Ovary (tissue), 9 donors: ENCODE measurements around the gene LPIN3. TPM values are rescaled to one million over a fixed set of nuclear protein-coding genes. Genes with fewer than 3 reads are reported as not detected.

Experiments used
- DNase-seq, 5 donors: peaks; one replicate each; pipeline ENCODE4 v3.0.0-alpha.2; 2019 to 2020
- H3K27ac ChIP-seq, 2 donors: fragments of 200-600 bp; one replicate each; pipeline versions ENCODE4 v1.5.1 to v1.8.0; 2019 to 2022
- H3K27me3 ChIP-seq: fragments of 200-600 bp; one replicate; pipeline ENCODE4 v1.8.0; 2022
- H3K36me3 ChIP-seq: fragments of 200-600 bp; sonication (generic); one replicate; pipeline ENCODE4 v1.5.1; 2019
- H3K4me1 ChIP-seq: one replicate; pipeline ENCODE4 v1.8.1; 2013; ENCODE audit warnings: mild to moderate bottlenecking, moderate library complexity; ENCODE audit not compliant: insufficient read depth
- H3K4me3 ChIP-seq: fragments of 200-600 bp; sonication (generic); one replicate; pipeline ENCODE4 v1.5.1; 2017
- H3K9me3 ChIP-seq, 2 donors: fragments of 200-600 bp in 1 of 2; sonication (generic) in 1 of 2; one replicate each; pipeline versions ENCODE4 v1.5.1 to v1.8.1; 2013 to 2019; ENCODE audit warnings: mild to moderate bottlenecking in 1 of 2, moderate library complexity in 1 of 2
- CTCF ChIP-seq, 3 donors: fragments of 450-650 bp in 2 of 3; fragments of 200-600 bp in 1 of 3; IDR thresholded peaks; one replicate each; pipeline versions ENCODE4 v1.5.1 to v1.8.0; 2016 to 2022; ENCODE audit warnings: antibody characterized with exemption in 3 of 3, mild to moderate bottlenecking in 1 of 3
- EP300 ChIP-seq: sonication (generic); formaldehyde crosslinking; IDR thresholded peaks from one replicate; pipeline ENCODE4 v1.6.1; 2017; ENCODE audit warnings: antibody characterized with exemption
- POLR2A ChIP-seq: fragments of 450-650 bp; IDR thresholded peaks from one replicate; pipeline ENCODE4 v1.6.1; 2017; ENCODE audit warnings: antibody characterized with exemption, mild to moderate bottlenecking, moderate library complexity
- WGBS, 3 donors: extraction: QIAGEN DNeasy Blood & Tissue Kit in 1 of 3; methylation state at CpG; one replicate each; pipeline versions ENCODE4 v1.1.5 to v1.1.7; 2013 to 2017; 5-methylcytosine and 5-hydroxymethylcytosine counted together
- intact Hi-C, 4 donors: fragments of 100-400 bp; cut with DNase I; formaldehyde crosslinking; loops; one replicate each; pipeline versions ENCODE4 v1.11.0 to v1.15.1; 2022 to 2023
- polyA plus RNA-seq, 2 donors: library from polyadenylated mRNA; stranded (reverse); fragments of 200-250 nt in 1 of 2; fragments of 350-450 nt in 1 of 2; fragmentation: Illumina TruSeq in 1 of 2; extraction: RNeasy Lipid Tissue Mini Kit (QIAGEN cat#74804) in 1 of 2; gene quantifications; one replicate each; pipeline ENCODE4 v1.2.3, GENCODE V29; 2013 to 2014
- total RNA-seq, 7 donors: library from RNA; depleted of rRNA in 2 of 7; stranded (reverse); fragments of >200 nt in 2 of 7; fragmentation: NEBNext Ultra II Directional in 3 of 7; extraction: Animal tissue kit (Norgen Biotek cat#: 25700) in 3 of 7; gene quantifications; one replicate each; pipeline versions ENCODE4 v1.1.0 to v1.2.4, GENCODE V29; 2016 to 2023
- donor health status: DM: no; HTN: no; CAD: no; lungs with moderate emphysema.
- donor health status: DM: no; HTN: no; CAD: no.
- donor health status: Bipolar disorder and iron deficiency.
- donor health status: DM: yes; HTN: yes; CAD: no.
- donor health status: DM: no; HTN: no; CAD: no.
- donor health status: DM: yes; HTN: yes; CAD: no.

The LPIN3 gene
- total and polyA plus RNA-seq, 9 donors, result 5.1 to 21.6 (median 12.5) TPM

- H3K27ac ChIP-seq, result no peak overlapping the region
These were observed 5.0 kb upstream of the LPIN3 start for GRCh38 chr20:41335591-41335990.

GRCh38 chr20:41336711-41337492, 3.7 kb upstream of the LPIN3 start:
- WGBS, 3 donors, result 88 to 89% (median 88%) methylated on average over 4 of the region's 4 CpGs
- Histone ChIP-seq H3K9me3 (no peaks in the 10 kb centered on the region), H3K36me3 (no peaks in the 10 kb centered on the region), H3K27me3 (no peaks in the 10 kb centered on the region), H3K4me1 (peaks cover 6% of the 10 kb centered on the region), H3K4me3 (no peak overlapping the region), H3K27ac (no peak overlapping the region)
- TF ChIP-seq EP300, result no peak
- no peak for TF ChIP-seq POLR2A
- TF ChIP-seq CTCF (IDR thresholded peaks at IDR 0.05), result no peak
- intact Hi-C loops, result loop anchor here (5.0 to 10.0 kb wide), 2 partner anchors 90 to 92 kb away; no protein-coding TSS in a partner anchor
- DNase-seq, result no peak

More at GRCh38 chr20:41335591-41335990, 5.0 kb upstream of the LPIN3 start:
- DNase-seq, result no peak
- Histone ChIP-seq H3K27me3 (no peaks in the 10 kb centered on the region), H3K36me3 (no peaks in the 10 kb centered on the region), H3K4me3 (no peak overlapping the region), H3K4me1 (peaks cover 5% of the 10 kb centered on the region), H3K9me3 (no peaks in the 10 kb centered on the region)
- WGBS, 3 donors, result 82 to 100% (median 89%) methylated on average over 1 of the region's 1 CpG
- TF ChIP-seq POLR2A (no peak), EP300 (no peak), CTCF (IDR thresholded peaks at IDR 0.05) (no peak)
- intact Hi-C loops, result loop anchor here (5.0 to 10.0 kb wide), 2 partner anchors 88 to 91 kb away; no protein-coding TSS in a partner anchor

- peak overlapping the region; percentile 45 for H3K4me3 ChIP-seq
- no peaks in the 10 kb centered on the region for H3K36me3 ChIP-seq
- intact Hi-C loops, result loop anchor here (1.0 to 10.0 kb wide), 8 partner anchors 67 to 465 kb away; no protein-coding TSS in a partner anchor
- H3K27ac ChIP-seq, result no peak overlapping the region
- peak; percentile 78 to 90 (median 86) for DNase-seq
- WGBS, 3 donors, result 7 to 10% (median 8%) methylated on average over 25 of the region's 25 CpGs
- peak; percentile 99 for TF ChIP-seq CTCF (IDR thresholded peaks at IDR 0.05)
- TF ChIP-seq EP300, result no peak
- peak; percentile 11 for TF ChIP-seq POLR2A
- peaks cover 2% of the 10 kb centered on the region for H3K4me1 ChIP-seq
- no peaks in the 10 kb centered on the region for H3K27me3 ChIP-seq
- H3K9me3 ChIP-seq, result no peaks in the 10 kb centered on the region
These were observed 679 bp upstream of the LPIN3 start for GRCh38 chr20:41339957-41340326.

- TF ChIP-seq POLR2A (no peak), CTCF (IDR thresholded peaks at IDR 0.05) (no peak)
- Histone ChIP-seq H3K27ac (no peak overlapping the region), H3K27me3 (no peaks in the 10 kb centered on the region), H3K4me3 (no peak overlapping the region), H3K9me3 (no peaks in the 10 kb centered on the region), H3K4me1 (peaks cover 1% of the 10 kb centered on the region), H3K36me3 (no peaks in the 10 kb centered on the region)
- DNase-seq, result peak in 2 of 5 donors; percentile 11 to 25
- intact Hi-C loops, result loop anchor here in 2 of 4 donors (5.0 to 10.0 kb wide), 4 partner anchors 65 to 468 kb away; no protein-coding TSS in a partner anchor
- WGBS, 3 donors, result 94 to 96% (median 95%) methylated on average over 9 of the region's 9 CpGs
These were observed 2.1 kb downstream of the LPIN3 start for GRCh38 chr20:41342474-41343464.
